HEK293 (cell line): ENCODE data around the gene PCSK2.

Source experiments
- HOXD13 ChIP-seq: sonication (generic); formaldehyde crosslinking; IDR thresholded peaks from 2 replicates; pipeline ENCODE4 v1.8.0; 2022; ENCODE audit warnings: missing genetic modification reagents, borderline replicate concordance
- KLF9 ChIP-seq: fragments of 450-650 bp; formaldehyde crosslinking; IDR thresholded peaks from 2 replicates; pipeline ENCODE4 v1.5.1; 2016; ENCODE audit warnings: missing biosample characterization, missing genetic modification characterization, low read depth
- MZF1 ChIP-seq: fragments of 450-650 bp; formaldehyde crosslinking; IDR thresholded peaks from 2 replicates; pipeline ENCODE4 v1.5.1; 2017; ENCODE audit warnings: missing biosample characterization, missing genetic modification characterization, borderline replicate concordance
- ZNF114 ChIP-seq: fragments of 450-650 bp; formaldehyde crosslinking; IDR thresholded peaks from 2 replicates; pipeline ENCODE4 v1.5.0; 2017; ENCODE audit warnings: missing biosample characterization, missing genetic modification characterization
- TF ChIP-seq, protein P1 (sequence below): fragments of 450-650 bp; formaldehyde crosslinking; IDR thresholded peaks from 2 replicates; pipeline ENCODE4 v1.5.1; 2016; ENCODE audit warnings: missing biosample characterization, missing genetic modification characterization
- TF ChIP-seq, protein P2 (sequence below): IDR thresholded peaks from 2 replicates; pipeline ENCODE4 v1.6.1; 2011; ENCODE audit warnings: mild to moderate bottlenecking, low read depth, low read length, borderline replicate concordance
- TF ChIP-seq, protein P3 (sequence below): fragments of 450-650 bp; formaldehyde crosslinking; IDR thresholded peaks from 2 replicates; pipeline ENCODE4 v1.5.1; 2017; ENCODE audit warnings: missing biosample characterization, missing genetic modification characterization

DNA sequence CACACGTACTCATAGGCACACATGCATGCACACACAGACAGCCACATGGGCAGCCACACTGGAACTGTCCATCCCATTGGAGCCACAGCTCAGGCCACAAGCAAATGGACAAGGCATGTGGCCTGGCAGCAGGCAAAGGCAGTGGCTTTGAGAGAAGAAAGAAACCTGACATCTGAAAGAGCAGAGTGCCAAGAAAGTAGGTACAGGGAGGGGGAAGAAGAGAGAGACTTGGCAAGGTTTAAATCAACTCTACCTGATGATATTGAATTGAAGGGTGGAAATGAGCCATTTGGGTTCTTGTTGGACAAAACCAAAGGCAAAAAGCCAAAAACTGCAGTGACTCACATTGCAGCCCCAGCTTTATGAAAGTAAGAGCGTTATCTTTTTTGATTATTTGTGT is 142.7 kb downstream of the PCSK2 start:
- TF ChIP-seq, protein P1, sequence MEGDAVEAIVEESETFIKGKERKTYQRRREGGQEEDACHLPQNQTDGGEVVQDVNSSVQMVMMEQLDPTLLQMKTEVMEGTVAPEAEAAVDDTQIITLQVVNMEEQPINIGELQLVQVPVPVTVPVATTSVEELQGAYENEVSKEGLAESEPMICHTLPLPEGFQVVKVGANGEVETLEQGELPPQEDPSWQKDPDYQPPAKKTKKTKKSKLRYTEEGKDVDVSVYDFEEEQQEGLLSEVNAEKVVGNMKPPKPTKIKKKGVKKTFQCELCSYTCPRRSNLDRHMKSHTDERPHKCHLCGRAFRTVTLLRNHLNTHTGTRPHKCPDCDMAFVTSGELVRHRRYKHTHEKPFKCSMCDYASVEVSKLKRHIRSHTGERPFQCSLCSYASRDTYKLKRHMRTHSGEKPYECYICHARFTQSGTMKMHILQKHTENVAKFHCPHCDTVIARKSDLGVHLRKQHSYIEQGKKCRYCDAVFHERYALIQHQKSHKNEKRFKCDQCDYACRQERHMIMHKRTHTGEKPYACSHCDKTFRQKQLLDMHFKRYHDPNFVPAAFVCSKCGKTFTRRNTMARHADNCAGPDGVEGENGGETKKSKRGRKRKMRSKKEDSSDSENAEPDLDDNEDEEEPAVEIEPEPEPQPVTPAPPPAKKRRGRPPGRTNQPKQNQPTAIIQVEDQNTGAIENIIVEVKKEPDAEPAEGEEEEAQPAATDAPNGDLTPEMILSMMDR, result no peak
- TF ChIP-seq, protein P2, sequence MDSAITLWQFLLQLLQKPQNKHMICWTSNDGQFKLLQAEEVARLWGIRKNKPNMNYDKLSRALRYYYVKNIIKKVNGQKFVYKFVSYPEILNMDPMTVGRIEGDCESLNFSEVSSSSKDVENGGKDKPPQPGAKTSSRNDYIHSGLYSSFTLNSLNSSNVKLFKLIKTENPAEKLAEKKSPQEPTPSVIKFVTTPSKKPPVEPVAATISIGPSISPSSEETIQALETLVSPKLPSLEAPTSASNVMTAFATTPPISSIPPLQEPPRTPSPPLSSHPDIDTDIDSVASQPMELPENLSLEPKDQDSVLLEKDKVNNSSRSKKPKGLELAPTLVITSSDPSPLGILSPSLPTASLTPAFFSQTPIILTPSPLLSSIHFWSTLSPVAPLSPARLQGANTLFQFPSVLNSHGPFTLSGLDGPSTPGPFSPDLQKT, result no peak
- no peak for TF ChIP-seq MZF1
- TF ChIP-seq, protein P3, sequence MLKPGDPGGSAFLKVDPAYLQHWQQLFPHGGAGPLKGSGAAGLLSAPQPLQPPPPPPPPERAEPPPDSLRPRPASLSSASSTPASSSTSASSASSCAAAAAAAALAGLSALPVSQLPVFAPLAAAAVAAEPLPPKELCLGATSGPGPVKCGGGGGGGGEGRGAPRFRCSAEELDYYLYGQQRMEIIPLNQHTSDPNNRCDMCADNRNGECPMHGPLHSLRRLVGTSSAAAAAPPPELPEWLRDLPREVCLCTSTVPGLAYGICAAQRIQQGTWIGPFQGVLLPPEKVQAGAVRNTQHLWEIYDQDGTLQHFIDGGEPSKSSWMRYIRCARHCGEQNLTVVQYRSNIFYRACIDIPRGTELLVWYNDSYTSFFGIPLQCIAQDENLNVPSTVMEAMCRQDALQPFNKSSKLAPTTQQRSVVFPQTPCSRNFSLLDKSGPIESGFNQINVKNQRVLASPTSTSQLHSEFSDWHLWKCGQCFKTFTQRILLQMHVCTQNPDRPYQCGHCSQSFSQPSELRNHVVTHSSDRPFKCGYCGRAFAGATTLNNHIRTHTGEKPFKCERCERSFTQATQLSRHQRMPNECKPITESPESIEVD (tag by site-specific recombination), result no peak
- no peak for TF ChIP-seq ZNF114 (tag by site-specific recombination)
- TF ChIP-seq HOXD13 (CRISPR knock-in tag), result no peak
- no peak for TF ChIP-seq KLF9 (tag by site-specific recombination)
